Adrenal gland (tissue), 12 donors: ENCODE data around the gene REPS2. TPM values are rescaled to one million over a fixed set of nuclear protein-coding genes. Genes with fewer than 3 reads are reported as not detected.
"Not testable (repeated sequence)": the region's sequence is repeated elsewhere in the genome, so short reads cannot be mapped to it uniquely, and the experiment has no call there.

ENCODE experiments used
- DNase-seq, 7 donors: peaks; one replicate each; pipeline ENCODE4 v3.0.0-alpha.2; 2019 to 2020
- H3K27ac ChIP-seq, 5 donors: fragments of 200-600 bp; sonication (generic) in 4 of 5; 1 replicate in 3 of 5; 2 replicates in 2 of 5; pipeline versions ENCODE4 v1.5.1 to v1.8.0; 2016 to 2020; ENCODE audit warnings: mild to moderate bottlenecking in 1 of 5
- H3K27me3 ChIP-seq: fragments of 200-600 bp; 2 replicates; pipeline ENCODE4 v1.8.0; 2021
- H3K36me3 ChIP-seq, 2 donors: fragments of 200-600 bp; replicated peaks in 1 of 2; 1 replicate in 1 of 2; 2 replicates in 1 of 2; pipeline versions ENCODE4 v1.5.1 to v1.8.0; 2018 to 2022
- H3K4me1 ChIP-seq, 2 donors: fragments of 200-600 bp; replicated peaks in 1 of 2; 1 replicate in 1 of 2; 2 replicates in 1 of 2; pipeline versions ENCODE4 v1.5.1 to v1.8.0; 2018 to 2021
- H3K4me3 ChIP-seq, 4 donors: fragments of 200-600 bp; sonication (generic) in 3 of 4; one replicate each; pipeline ENCODE4 v1.5.1; 2016 to 2018
- H3K9me3 ChIP-seq, 3 donors: fragments of 200-600 bp; sonication (generic) in 1 of 3; replicated peaks in 1 of 3; 1 replicate in 2 of 3; 2 replicates in 1 of 3; pipeline versions ENCODE4 v1.5.1 to v1.8.0; 2016 to 2021
- POLR2A ChIP-seq, 2 donors: fragments of 450-650 bp; IDR thresholded peaks; one replicate each; pipeline ENCODE4 v1.6.1; 2017; ENCODE audit warnings: antibody characterized with exemption in 2 of 2, mild to moderate bottlenecking in 2 of 2, moderate library complexity in 1 of 2
- WGBS, 4 donors: extraction: QIAGEN DNeasy Blood & Tissue Kit in 2 of 4; methylation state at CpG; one replicate each; pipeline versions ENCODE4 v1.1.5 to v1.1.7; 2013 to 2017; 5-methylcytosine and 5-hydroxymethylcytosine counted together
- intact Hi-C, 2 donors: fragments of 100-400 bp; cut with DNase I; formaldehyde crosslinking; loops; one replicate each; pipeline versions ENCODE4 v1.14.1 to v1.15.0; 2022 to 2023
- polyA plus RNA-seq, 3 donors: library from polyadenylated mRNA; stranded (reverse); fragments of 200-250 nt in 2 of 3; fragments of 350-450 nt in 1 of 3; fragmentation: Illumina TruSeq in 1 of 3; extraction: RNeasy Lipid Tissue Mini Kit (QIAGEN cat#74804) in 1 of 3; gene quantifications; one replicate each; pipeline ENCODE4 v1.2.3, GENCODE V29; 2013 to 2014
- total RNA-seq, 9 donors: library from RNA; depleted of rRNA in 4 of 9; stranded (reverse); fragments of >200 nt in 4 of 9; fragments of 120-200 nt in 1 of 9; fragmentation: NEBNext Ultra II Directional in 1 of 9; extraction: Animal tissue kit (Norgen Biotek cat#: 25700) in 1 of 9; gene quantifications; one replicate each; pipeline versions ENCODE4 v1.1.0 to v1.2.4, GENCODE V29; 2013 to 2023
- TF ChIP-seq, protein P1 (sequence below), 6 experiments: fragments of 450-650 bp in 4 of 6; fragments of 200-600 bp in 2 of 6; sonication (generic) in 1 of 6; IDR thresholded peaks; 1 replicate in 5 of 6; 2 replicates in 1 of 6; pipeline versions ENCODE4 v1.5.1 to v1.8.0; 2016 to 2021; ENCODE audit warnings: antibody characterized with exemption in 6 of 6, mild to moderate bottlenecking in 2 of 6, moderate library complexity in 1 of 6
- donor health status: healthy with polysubstance abuse.
- donor health status: Bipolar disorder and iron deficiency.
- donor health status: DM: yes; HTN: yes; CAD: no.
- donor health status: DM: no; HTN: no; CAD: no.
- donor health status: DM: no; HTN: no; CAD: no.
- donor health status: DM: yes; HTN: yes; CAD: no.

The REPS2 gene
- total and polyA plus RNA-seq, 12 donors: 13.9 to 87.0 (median 41.3) TPM

- Histone ChIP-seq H3K27me3 (peaks cover 5% of the 10 kb centered on the region), H3K9me3 (no peaks in the 10 kb centered on the region), H3K4me1 (peaks cover 0 to 3% of the 10 kb centered on the region in 2 donors), H3K4me3 (no peak overlapping the region), H3K36me3 (no peaks in the 10 kb centered on the region), H3K27ac (no peak overlapping the region)
- no peak for DNase-seq
- TF ChIP-seq, protein P1, sequence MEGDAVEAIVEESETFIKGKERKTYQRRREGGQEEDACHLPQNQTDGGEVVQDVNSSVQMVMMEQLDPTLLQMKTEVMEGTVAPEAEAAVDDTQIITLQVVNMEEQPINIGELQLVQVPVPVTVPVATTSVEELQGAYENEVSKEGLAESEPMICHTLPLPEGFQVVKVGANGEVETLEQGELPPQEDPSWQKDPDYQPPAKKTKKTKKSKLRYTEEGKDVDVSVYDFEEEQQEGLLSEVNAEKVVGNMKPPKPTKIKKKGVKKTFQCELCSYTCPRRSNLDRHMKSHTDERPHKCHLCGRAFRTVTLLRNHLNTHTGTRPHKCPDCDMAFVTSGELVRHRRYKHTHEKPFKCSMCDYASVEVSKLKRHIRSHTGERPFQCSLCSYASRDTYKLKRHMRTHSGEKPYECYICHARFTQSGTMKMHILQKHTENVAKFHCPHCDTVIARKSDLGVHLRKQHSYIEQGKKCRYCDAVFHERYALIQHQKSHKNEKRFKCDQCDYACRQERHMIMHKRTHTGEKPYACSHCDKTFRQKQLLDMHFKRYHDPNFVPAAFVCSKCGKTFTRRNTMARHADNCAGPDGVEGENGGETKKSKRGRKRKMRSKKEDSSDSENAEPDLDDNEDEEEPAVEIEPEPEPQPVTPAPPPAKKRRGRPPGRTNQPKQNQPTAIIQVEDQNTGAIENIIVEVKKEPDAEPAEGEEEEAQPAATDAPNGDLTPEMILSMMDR (IDR thresholded peaks at IDR 0.05): no peak
- TF ChIP-seq POLR2A (IDR thresholded peaks at IDR 0.05): no peak
- intact Hi-C loops: no loop called here
- 60 to 89% (median 79%) methylated on average over 4 of the region's 4 CpGs for WGBS, 4 donors
Measured at GRCh38 chrX:16950423-16950822, 4.0 kb downstream of the REPS2 start.

- DNase-seq: no peak
- 43 to 57% (median 51%) methylated on average over 7 of the region's 7 CpGs for WGBS, 4 donors
- no peak overlapping the region for H3K4me3 ChIP-seq
- no peaks in the 10 kb centered on the region for H3K9me3 ChIP-seq
- no peak overlapping the region for H3K27ac ChIP-seq
- intact Hi-C loops: no loop called here
- peaks cover 0 to 9% of the 10 kb centered on the region in 2 donors for H3K4me1 ChIP-seq
- H3K36me3 ChIP-seq: no peaks in the 10 kb centered on the region
- H3K27me3 ChIP-seq: peaks cover 5% of the 10 kb centered on the region
- TF ChIP-seq, protein P1 (IDR thresholded peaks at IDR 0.05): no peak
- no peak for TF ChIP-seq POLR2A (IDR thresholded peaks at IDR 0.05)
Measured at GRCh38 chrX:16953606-16954211, 7.3 kb downstream of the REPS2 start.

GRCh38 chrX:16957751-16958150 lies 11.3 kb downstream of the REPS2 start:
- Histone ChIP-seq H3K27me3 (peaks cover 9% of the 10 kb centered on the region), H3K4me1 (peaks cover 0 to 9% of the 10 kb centered on the region in 2 donors), H3K9me3 (no peaks in the 10 kb centered on the region), H3K27ac (no peak overlapping the region), H3K36me3 (no peaks in the 10 kb centered on the region), H3K4me3 (no peak overlapping the region)
- 49 to 87% (median 59%) methylated on average over 3 of the region's 3 CpGs for WGBS, 4 donors
- intact Hi-C loops: no loop called here
- DNase-seq: no peak
- no peak for TF ChIP-seq POLR2A (IDR thresholded peaks at IDR 0.05)
- TF ChIP-seq, protein P1 (IDR thresholded peaks at IDR 0.05): no peak

GRCh38 chrX:16958356-16958755 lies 11.9 kb downstream of the REPS2 start:
- H3K4me3 ChIP-seq: no peak overlapping the region
- intact Hi-C loops: no loop called here
- peaks cover 0 to 9% of the 10 kb centered on the region in 2 donors for H3K4me1 ChIP-seq
- no peak for TF ChIP-seq POLR2A (IDR thresholded peaks at IDR 0.05)
- TF ChIP-seq, protein P1 (IDR thresholded peaks at IDR 0.05): no peak
- WGBS, 4 donors: 45 to 79% (median 57%) methylated on average over 2 of the region's 2 CpGs
- peaks cover 9% of the 10 kb centered on the region for H3K27me3 ChIP-seq
- no peak overlapping the region for H3K27ac ChIP-seq
- no peak for DNase-seq
- no peaks in the 10 kb centered on the region for H3K36me3 ChIP-seq
- H3K9me3 ChIP-seq: no peaks in the 10 kb centered on the region

- DNase-seq, H3K9me3 ChIP-seq, intact Hi-C loops, H3K4me3 ChIP-seq, H3K27ac ChIP-seq, H3K36me3 ChIP-seq, H3K27me3 ChIP-seq, H3K4me1 ChIP-seq: not testable (repeated sequence)
- 76 to 100% (median 89%) methylated on average over 3 to 4 of the region's 4 CpGs for WGBS, 4 donors
Measured at GRCh38 chrX:16962661-16963060, 16.2 kb downstream of the REPS2 start.
